Measurements from ENCODE around the gene RAMACL.

Gene RAMACL

GRCh38 chr6:166567813-166568212 is 18.7 kb downstream of the RAMACL start:
- H3K4me3 ChIP-seq (ENCODE audit: control insufficient read depth, low read depth, low read length): no peak overlapping the region
- TF ChIP-seq CTCF (IDR thresholded peaks at IDR 0.05; ENCODE audit: control insufficient read depth, insufficient read depth, low read depth, low read length, missing control alignments): no peak
- no peak for DNase-seq (ENCODE audit: low read depth)

- no peak overlapping the region for H3K4me3 ChIP-seq (ENCODE audit: control insufficient read depth, low read depth, low read length)
- DNase-seq (ENCODE audit: low read depth): peak; percentile 97
- TF ChIP-seq CTCF (IDR thresholded peaks at IDR 0.05; ENCODE audit: control insufficient read depth, insufficient read depth, low read depth, low read length, missing control alignments): no peak
Observed at GRCh38 chr6:166567107-166567506, 19.4 kb downstream of the RAMACL start.

DNA sequence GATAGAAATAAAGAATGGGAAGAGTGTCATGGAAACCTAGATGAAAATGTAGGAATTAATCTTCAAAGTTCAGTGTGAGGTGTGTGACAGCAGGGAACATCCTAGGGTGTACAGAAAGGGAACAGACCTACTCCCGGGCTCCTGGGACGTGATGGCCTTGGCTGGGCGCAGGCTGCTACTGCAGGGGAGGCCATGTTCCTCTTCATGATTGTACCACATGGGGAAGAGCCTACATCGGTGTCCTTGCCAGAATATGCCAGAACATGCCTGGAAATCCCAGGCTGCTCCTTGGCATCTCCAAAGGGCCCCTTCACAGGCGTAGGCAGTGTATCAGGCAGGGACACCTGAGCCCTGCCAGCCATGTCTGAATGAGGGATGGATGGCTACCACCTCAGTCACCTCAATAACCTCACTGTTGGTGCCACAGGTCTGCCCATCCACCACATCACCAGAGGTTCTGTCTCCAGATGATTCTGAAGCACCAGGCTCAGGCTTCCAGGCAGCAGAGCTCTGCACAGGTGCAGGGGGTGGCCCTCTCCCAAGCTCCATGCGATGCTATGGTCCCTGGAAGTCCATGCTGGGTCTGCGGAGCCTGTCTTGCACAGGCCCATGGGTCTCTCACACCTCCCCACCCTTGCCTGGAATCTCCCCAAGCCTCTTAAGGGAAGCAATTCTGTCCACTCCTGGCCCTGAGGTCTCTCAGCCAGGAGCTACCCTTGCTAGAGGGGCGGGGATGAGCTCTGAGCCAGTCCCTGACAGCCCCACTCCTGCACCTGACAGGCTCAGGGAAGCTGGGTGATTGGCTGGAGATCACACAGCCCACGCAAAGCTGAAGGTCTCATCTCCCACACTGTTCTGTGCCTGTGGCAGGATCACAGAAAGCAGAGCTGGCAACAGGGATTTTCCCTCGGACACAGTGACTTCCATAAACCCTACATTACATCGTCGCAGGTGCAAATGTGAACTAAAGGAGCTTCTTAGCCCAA is 20.2 kb downstream of the RAMACL start:
- no peak overlapping the region for H3K4me3 ChIP-seq (ENCODE audit: control insufficient read depth, low read depth, low read length)
- no peak for DNase-seq (ENCODE audit: low read depth)
- TF ChIP-seq CTCF (IDR thresholded peaks at IDR 0.05; ENCODE audit: control insufficient read depth, insufficient read depth, low read depth, low read length, missing control alignments): no peak

DNA sequence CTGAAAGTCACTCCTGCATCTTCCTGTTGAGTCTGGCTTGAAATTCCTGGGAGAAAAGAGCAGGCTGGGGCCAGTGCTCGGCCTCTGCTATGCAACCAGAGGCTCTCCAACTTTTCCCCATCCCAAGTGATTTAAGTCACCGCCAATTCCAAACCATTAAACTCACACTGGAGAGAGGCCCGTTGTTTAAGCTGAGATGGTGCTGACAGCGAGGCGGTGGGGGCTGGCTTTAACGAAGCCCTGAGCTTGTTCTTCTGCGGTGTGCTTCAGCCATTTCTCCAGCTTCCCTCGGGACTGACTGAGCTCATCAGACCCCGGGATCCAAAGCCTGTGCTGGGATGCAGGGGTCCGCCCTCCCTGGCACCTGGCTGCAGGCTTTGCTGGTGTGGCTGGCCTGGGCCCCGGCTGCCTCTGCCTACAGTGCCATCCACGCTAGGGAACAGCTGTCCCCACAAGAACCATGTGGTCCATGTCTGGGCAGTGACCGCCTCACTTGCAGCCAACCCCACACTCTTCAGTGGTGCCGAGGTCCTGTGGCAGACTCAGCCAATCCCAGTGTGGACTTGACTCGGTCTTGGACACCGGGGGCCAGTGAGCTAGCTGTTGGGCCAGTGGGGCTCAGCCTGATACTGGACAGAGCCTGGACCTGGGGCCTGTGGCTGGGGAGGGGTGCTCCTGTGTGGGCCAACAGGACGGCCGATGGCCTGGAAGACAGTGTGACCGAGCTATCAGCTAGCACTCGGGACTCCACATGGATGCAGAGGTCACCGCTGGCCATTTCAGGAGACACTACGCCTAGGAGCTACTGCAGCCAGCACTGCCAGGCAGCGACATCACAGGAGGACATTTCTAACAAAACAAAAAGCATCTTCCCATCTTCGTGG is 21.2 kb downstream of the RAMACL start:
- no peak overlapping the region for H3K4me3 ChIP-seq (ENCODE audit: control insufficient read depth, low read depth, low read length)
- no peak for TF ChIP-seq CTCF (IDR thresholded peaks at IDR 0.05; ENCODE audit: control insufficient read depth, insufficient read depth, low read depth, low read length, missing control alignments)
- no peak for DNase-seq (ENCODE audit: low read depth)

DNA sequence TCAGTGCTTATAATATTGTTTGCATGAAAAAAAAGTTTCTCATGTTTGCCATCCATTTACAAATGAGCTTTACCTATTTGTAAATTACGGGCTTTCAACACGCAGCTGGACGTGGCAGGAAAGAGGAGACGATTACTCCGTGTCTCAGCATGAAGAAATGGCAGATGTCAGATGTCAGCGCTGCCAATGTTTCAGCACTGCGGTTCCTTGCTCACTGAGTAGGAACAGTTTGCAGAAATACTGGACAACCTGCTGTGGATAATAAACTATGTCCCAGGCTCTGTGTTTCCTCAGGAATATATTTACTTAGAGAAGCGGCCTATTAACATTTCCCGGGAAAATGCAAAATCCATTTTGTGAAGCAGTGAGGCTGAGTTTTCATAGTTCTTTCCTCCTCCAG is 22.7 kb downstream of the RAMACL start:
- no peak for DNase-seq (ENCODE audit: low read depth)
- TF ChIP-seq CTCF (IDR thresholded peaks at IDR 0.05; ENCODE audit: control insufficient read depth, insufficient read depth, low read depth, low read length, missing control alignments): no peak

GRCh38 chr6:166563200-166563599 is 23.3 kb downstream of the RAMACL start:
- no peak for TF ChIP-seq CTCF (IDR thresholded peaks at IDR 0.05; ENCODE audit: control insufficient read depth, insufficient read depth, low read depth, low read length, missing control alignments)
- H3K4me3 ChIP-seq (ENCODE audit: control insufficient read depth, low read depth, low read length): no peak overlapping the region
- no peak for DNase-seq (ENCODE audit: low read depth)

More for the DNA sequence above, 22.7 kb downstream of the RAMACL start:
- H3K4me3 ChIP-seq (ENCODE audit: control insufficient read depth, low read depth, low read length): no peak overlapping the region

Measured in AG09309 (cell line).